Hepatocyte (in vitro differentiated cells): ENCODE results near the gene OR14A16. TPM values are rescaled to one million over a fixed set of nuclear protein-coding genes. Genes with fewer than 3 reads are reported as not detected.

Source experiments
- DNase-seq: peaks from one replicate; pipeline ENCODE4 v3.0.0-alpha.2; 2016; ENCODE audit warnings: low spot score
- H2AFZ ChIP-seq: fragments of 200-600 bp; sonication (generic); 2 replicates; pipeline ENCODE4 v1.6.0; 2016; ENCODE audit warnings: antibody characterized with exemption, mild to moderate bottlenecking
- H3K27ac ChIP-seq: fragments of 200-600 bp; sonication (generic); 2 replicates; pipeline ENCODE4 v1.5.1; 2016; ENCODE audit warnings: mild to moderate bottlenecking
- H3K27me3 ChIP-seq: fragments of 200-600 bp; sonication (generic); 2 replicates; pipeline ENCODE4 v1.6.1; 2016
- H3K36me3 ChIP-seq: fragments of 200-600 bp; sonication (generic); replicated peaks from 2 replicates; pipeline ENCODE4 v1.5.1; 2016; ENCODE audit warnings: low read depth; ENCODE audit not compliant: insufficient read depth
- H3K4me1 ChIP-seq: fragments of 200-600 bp; sonication (generic); 2 replicates; pipeline ENCODE4 v1.5.1; 2016; ENCODE audit warnings: mild to moderate bottlenecking, moderate library complexity; ENCODE audit not compliant: insufficient read depth
- H3K4me2 ChIP-seq: fragments of 200-600 bp; sonication (generic); 2 replicates; pipeline ENCODE4 v1.6.0; 2016
- H3K4me3 ChIP-seq: fragments of 200-600 bp; sonication (generic); 2 replicates; pipeline ENCODE4 v1.5.1; 2016; ENCODE audit warnings: mild to moderate bottlenecking
- H3K79me2 ChIP-seq: fragments of 200-600 bp; sonication (generic); 2 replicates; pipeline ENCODE4 v1.6.0; 2017; ENCODE audit warnings: mild to moderate bottlenecking
- H3K9me2 ChIP-seq: fragments of 200-600 bp; sonication (generic); replicated peaks from 2 replicates; pipeline ENCODE4 v1.6.0; 2017; ENCODE audit warnings: mild to moderate bottlenecking; ENCODE audit not compliant: insufficient read depth
- H3K9me3 ChIP-seq: fragments of 200-600 bp; sonication (generic); 2 replicates; pipeline ENCODE4 v1.5.1; 2016; ENCODE audit warnings: low read depth, mild to moderate bottlenecking
- H4K20me1 ChIP-seq: fragments of 200-600 bp; sonication (generic); 2 replicates; pipeline ENCODE4 v1.6.0; 2016; ENCODE audit warnings: mild to moderate bottlenecking; ENCODE audit not compliant: insufficient read depth, poor library complexity, severe bottlenecking
- CTCF ChIP-seq: fragments of 200-600 bp; sonication (generic); IDR thresholded peaks from 2 replicates; pipeline ENCODE4 v1.5.1; 2016; ENCODE audit warnings: antibody characterized with exemption, mild to moderate bottlenecking; ENCODE audit not compliant: poor library complexity
- EZH2 ChIP-seq: fragments of 200-600 bp; sonication (generic); IDR thresholded peaks from 2 replicates; pipeline ENCODE4 v1.6.1; 2016; ENCODE audit warnings: antibody characterized with exemption, mild to moderate bottlenecking, borderline replicate concordance
- EZH2phosphoT487 ChIP-seq: fragments of 200-600 bp; sonication (generic); IDR thresholded peaks from one replicate; pipeline ENCODE4 v1.6.1; 2018; ENCODE audit warnings: antibody characterized with exemption, mild to moderate bottlenecking, low read depth, moderate library complexity; ENCODE audit not compliant: unreplicated experiment, severe bottlenecking
- WGBS: methylation state at CpG from one replicate; pipeline ENCODE4 v1.1.6; 2016; ENCODE audit warnings: low lambda C conversion rate; ENCODE audit errors: missing lambda C conversion rate; 5-methylcytosine and 5-hydroxymethylcytosine counted together
- polyA plus RNA-seq: library from polyadenylated mRNA; unstranded; fragments of >200 nt; fragmentation: Nextera tagmentation; extraction: Ambion mirVana; gene quantifications from 2 replicates; pipeline ENCODE4 v1.2.1, GENCODE V29; 2016
- total RNA-seq: library from RNA; depleted of rRNA; stranded (reverse); fragments of >200 nt; gene quantifications from 2 replicates; pipeline ENCODE4 v1.2.3, GENCODE V29; 2014

OR14A16 gene
- total and polyA plus RNA-seq, 2 experiments from 2014 or later, result not detected

- Histone ChIP-seq H3K9me3 (no peaks in the 10 kb centered on the region), H4K20me1 (no peaks in the 10 kb centered on the region), H2AFZ (no peak overlapping the region), H3K4me3 (no peak overlapping the region), H3K36me3 (no peaks in the 10 kb centered on the region), H3K27me3 (no peaks in the 10 kb centered on the region), H3K9me2 (no peaks in the 10 kb centered on the region), H3K4me2 (no peak overlapping the region), H3K79me2 (no peaks in the 10 kb centered on the region), H3K4me1 (no peaks in the 10 kb centered on the region), H3K27ac (no peak overlapping the region)
- no peak for DNase-seq
- TF ChIP-seq EZH2, result no peak
- no peak for TF ChIP-seq CTCF
- TF ChIP-seq EZH2phosphoT487, result no peak
- WGBS, result 86% methylated on average over 13 of the region's 13 CpGs
These were observed 1.4 kb upstream of the OR14A16 start for GRCh38 chr1:247825362-247825761.

- Histone ChIP-seq H3K4me1 (no peaks in the 10 kb centered on the region), H3K79me2 (no peaks in the 10 kb centered on the region), H3K36me3 (no peaks in the 10 kb centered on the region), H3K27ac (no peak overlapping the region), H3K4me2 (no peak overlapping the region), H3K4me3 (no peak overlapping the region), H4K20me1 (no peaks in the 10 kb centered on the region), H3K9me2 (no peaks in the 10 kb centered on the region), H3K27me3 (no peaks in the 10 kb centered on the region), H3K9me3 (no peaks in the 10 kb centered on the region), H2AFZ (no peak overlapping the region)
- no peak for DNase-seq
- no CpG with 5 or more reads among the region's 2 CpGs for WGBS
- TF ChIP-seq EZH2 (no peak), EZH2phosphoT487 (no peak), CTCF (no peak)
These were observed 1.9 kb downstream of the OR14A16 start for GRCh38 chr1:247822060-247822459.

GRCh38 chr1:247812637-247813036 is 11.3 kb downstream of the OR14A16 start:
- Histone ChIP-seq H2AFZ (no peak overlapping the region), H3K27ac (no peak overlapping the region), H3K79me2 (no peaks in the 10 kb centered on the region), H3K4me3 (no peak overlapping the region), H3K4me2 (no peak overlapping the region), H4K20me1 (no peaks in the 10 kb centered on the region), H3K9me3 (no peaks in the 10 kb centered on the region), H3K36me3 (no peaks in the 10 kb centered on the region), H3K4me1 (no peaks in the 10 kb centered on the region), H3K9me2 (no peaks in the 10 kb centered on the region), H3K27me3 (no peaks in the 10 kb centered on the region)
- TF ChIP-seq CTCF, result no peak
- no peak for TF ChIP-seq EZH2
- no peak for TF ChIP-seq EZH2phosphoT487
- WGBS, result 23% methylated on average over 2 of the region's 2 CpGs
- no peak for DNase-seq

- no peaks in the 10 kb centered on the region for H3K9me2 ChIP-seq
- no peaks in the 10 kb centered on the region for H3K27me3 ChIP-seq
- no peak for DNase-seq
- H2AFZ ChIP-seq, result no peak overlapping the region
- TF ChIP-seq EZH2phosphoT487, result no peak
- no peak for TF ChIP-seq EZH2
- no peak for TF ChIP-seq CTCF
- no peaks in the 10 kb centered on the region for H4K20me1 ChIP-seq
- WGBS, result 19% methylated on average over 2 of the region's 2 CpGs
- no peaks in the 10 kb centered on the region for H3K4me1 ChIP-seq
- no peaks in the 10 kb centered on the region for H3K79me2 ChIP-seq
- no peaks in the 10 kb centered on the region for H3K36me3 ChIP-seq
- peaks cover 2% of the 10 kb centered on the region for H3K9me3 ChIP-seq
- H3K4me2 ChIP-seq, result no peak overlapping the region
- H3K27ac ChIP-seq, result no peak overlapping the region
- no peak overlapping the region for H3K4me3 ChIP-seq
These were observed 26.4 kb downstream of the OR14A16 start for GRCh38 chr1:247797518-247797917.
